ENCODE results near the gene RALGPS1. TPM values are rescaled to one million over a fixed set of nuclear protein-coding genes. Genes with fewer than 3 reads are reported as not detected.

Gene RALGPS1
- total and polyA plus RNA-seq, 2 of the 13 experiments (the other 11 are each of a cell fraction or from before 2014, with no cell fraction given) = 3.7 to 6.5 TPM

GRCh38 chr9:127199001-127199791, 284.6 kb downstream of the RALGPS1 start (continued):
- TF ChIP-seq FOXO1 (CRISPR knock-in tag; IDR thresholded peaks at IDR 0.05) (0 out of 2 replicates have a peak, but pooled peaks have one; percentile 9), NR0B2 (CRISPR knock-in tag; IDR thresholded peaks at IDR 0.05) (0 out of 2 replicates have a peak, but pooled peaks have one; percentile 11), PHF21A (CRISPR knock-in tag; IDR thresholded peaks at IDR 0.05) (no peak), ZNF687 (CRISPR knock-in tag; IDR thresholded peaks at IDR 0.05) (peak; percentile 30; the same call in 1 of the 2 replicates), SALL1 (CRISPR knock-in tag; IDR thresholded peaks at IDR 0.05) (0 out of 2 replicates have a peak, but pooled peaks have one; percentile 21), SPEN (CRISPR knock-in tag; IDR thresholded peaks at IDR 0.05; ENCODE audit: low read depth) (0 out of 2 replicates have a peak, but pooled peaks have one; percentile 17), XRCC5 (optimal IDR thresholded peaks at IDR 0.05; ENCODE audit: low read length) (peak; percentile 24), ZNF333 (CRISPR knock-in tag; IDR thresholded peaks at IDR 0.05; ENCODE audit: borderline replicate concordance) (peak; percentile 47; the same call in 1 of the 2 replicates), ZFX (CRISPR knock-in tag; IDR thresholded peaks at IDR 0.05; ENCODE audit: low read depth) (peak; percentile 18; the same call in 1 of the 2 replicates), RBM39 (IDR thresholded peaks at IDR 0.05; ENCODE audit: low read depth, low read length, poor library complexity, severe bottlenecking) (peak; percentile 34), GFI1 (CRISPR knock-in tag; IDR thresholded peaks at IDR 0.05; ENCODE audit: borderline replicate concordance) (no peak), RXRA (CRISPR knock-in tag; IDR thresholded peaks at IDR 0.05) (0 out of 2 replicates have a peak, but pooled peaks have one; percentile 23), IKZF5 (CRISPR knock-in tag; IDR thresholded peaks at IDR 0.05) (0 out of 2 replicates have a peak, but pooled peaks have one; percentile 25), ELF3 (CRISPR knock-in tag; IDR thresholded peaks at IDR 0.05) (0 out of 2 replicates have a peak, but pooled peaks have one; percentile 13), POLR2G (IDR thresholded peaks at IDR 0.05; ENCODE audit: low read depth, low read length) (no peak)

Measured in HepG2 (cell line).